H1 (cell line): ENCODE results near the gene DSCAM. TPM values are rescaled to one million over a fixed set of nuclear protein-coding genes. Genes with fewer than 3 reads are reported as not detected.

Experiments
- RNF2 ChIP-seq: fragments of 200-900, 300-1000 bp; sonication (generic); IDR thresholded peaks from 2 replicates; pipeline ENCODE4 v1.7.1; 2016; ENCODE audit warnings: borderline replicate concordance, low read depth, mild to moderate bottlenecking, antibody characterized with exemption, low read length; ENCODE audit not compliant: poor library complexity, severe bottlenecking; ENCODE audit errors: missing control alignments
- SIX5 ChIP-seq: IDR thresholded peaks from 2 replicates; pipeline ENCODE4 v1.6.1; 2011; ENCODE audit warnings: mild to moderate bottlenecking, low read depth, low read length
- polyA plus RNA-seq, 7 experiments: library from polyadenylated mRNA; depleted of rRNA in 3 of 7; stranded (reverse) in 5 of 7; unstranded in 2 of 7; fragments of >200 nt in 5 of 7; fragments of 200-250 nt in 2 of 7; gene quantifications; 1 replicate in 5 of 7; 2 replicates in 1 of 7; 4 replicates in 1 of 7; pipeline versions ENCODE4 v1.2.1 to v1.2.3, GENCODE V29; 2011 to 2013; ENCODE audit warnings: missing spikeins in 2 of 7, mixed read lengths in 2 of 7
- total RNA-seq: library from RNA; stranded (reverse); fragmentation: NEBNext Ultra II Directional; extraction: Animal tissue kit (Norgen Biotek cat#: 25700); gene quantifications from 2 replicates; pipeline ENCODE4 v1.2.1, GENCODE V29; 2021
- TF ChIP-seq, protein P1 (sequence below): IDR thresholded peaks from 2 replicates; pipeline ENCODE4 v1.6.1; 2012; ENCODE audit warnings: low read length, inconsistent platforms

Gene DSCAM
- total and polyA plus RNA-seq, 2 of the 8 experiments (the other 6 are each of a cell fraction or from before 2014, with no cell fraction given) = 0.02 to 0.15 TPM

DNA sequence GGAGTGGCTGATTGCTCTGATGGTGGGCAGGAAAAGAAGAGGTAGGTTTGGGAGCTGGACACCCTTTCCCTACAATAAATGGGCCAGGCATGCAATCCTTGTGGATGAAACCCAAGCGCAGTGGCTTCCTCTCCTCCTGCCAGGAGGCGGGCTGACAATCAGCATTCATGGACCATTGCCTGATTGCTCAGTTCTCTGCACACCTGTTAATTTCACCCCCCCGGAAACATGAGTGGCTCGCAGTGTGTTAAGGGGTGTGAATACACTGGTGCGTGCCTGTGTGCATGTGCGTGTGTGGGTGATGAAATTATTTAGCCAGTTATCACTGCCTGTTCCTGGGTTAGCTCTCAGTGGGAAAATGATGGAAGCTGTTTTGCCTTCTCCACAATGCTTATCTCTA is 669.0 kb downstream of the DSCAM start (continued):
- TF ChIP-seq, protein P1, sequence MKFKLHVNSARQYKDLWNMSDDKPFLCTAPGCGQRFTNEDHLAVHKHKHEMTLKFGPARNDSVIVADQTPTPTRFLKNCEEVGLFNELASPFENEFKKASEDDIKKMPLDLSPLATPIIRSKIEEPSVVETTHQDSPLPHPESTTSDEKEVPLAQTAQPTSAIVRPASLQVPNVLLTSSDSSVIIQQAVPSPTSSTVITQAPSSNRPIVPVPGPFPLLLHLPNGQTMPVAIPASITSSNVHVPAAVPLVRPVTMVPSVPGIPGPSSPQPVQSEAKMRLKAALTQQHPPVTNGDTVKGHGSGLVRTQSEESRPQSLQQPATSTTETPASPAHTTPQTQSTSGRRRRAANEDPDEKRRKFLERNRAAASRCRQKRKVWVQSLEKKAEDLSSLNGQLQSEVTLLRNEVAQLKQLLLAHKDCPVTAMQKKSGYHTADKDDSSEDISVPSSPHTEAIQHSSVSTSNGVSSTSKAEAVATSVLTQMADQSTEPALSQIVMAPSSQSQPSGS = no peak
- TF ChIP-seq SIX5 (no peak), RNF2 (no peak)
